HG02763 (cell line): ENCODE measurements around the gene CMTM3.
"Not testable (repeated sequence)": the region's sequence is repeated elsewhere in the genome, so short reads cannot be mapped to it uniquely, and the experiment has no call there.

ENCODE experiments used
- ATAC-seq: cut with Tn5 transposase; IDR thresholded peaks from one replicate; pipeline ENCODE4 v1.9.1; 2021; ENCODE audit warnings: mild to moderate bottlenecking, moderate library complexity; ENCODE audit not compliant: unreplicated experiment

The CMTM3 gene

DNA sequence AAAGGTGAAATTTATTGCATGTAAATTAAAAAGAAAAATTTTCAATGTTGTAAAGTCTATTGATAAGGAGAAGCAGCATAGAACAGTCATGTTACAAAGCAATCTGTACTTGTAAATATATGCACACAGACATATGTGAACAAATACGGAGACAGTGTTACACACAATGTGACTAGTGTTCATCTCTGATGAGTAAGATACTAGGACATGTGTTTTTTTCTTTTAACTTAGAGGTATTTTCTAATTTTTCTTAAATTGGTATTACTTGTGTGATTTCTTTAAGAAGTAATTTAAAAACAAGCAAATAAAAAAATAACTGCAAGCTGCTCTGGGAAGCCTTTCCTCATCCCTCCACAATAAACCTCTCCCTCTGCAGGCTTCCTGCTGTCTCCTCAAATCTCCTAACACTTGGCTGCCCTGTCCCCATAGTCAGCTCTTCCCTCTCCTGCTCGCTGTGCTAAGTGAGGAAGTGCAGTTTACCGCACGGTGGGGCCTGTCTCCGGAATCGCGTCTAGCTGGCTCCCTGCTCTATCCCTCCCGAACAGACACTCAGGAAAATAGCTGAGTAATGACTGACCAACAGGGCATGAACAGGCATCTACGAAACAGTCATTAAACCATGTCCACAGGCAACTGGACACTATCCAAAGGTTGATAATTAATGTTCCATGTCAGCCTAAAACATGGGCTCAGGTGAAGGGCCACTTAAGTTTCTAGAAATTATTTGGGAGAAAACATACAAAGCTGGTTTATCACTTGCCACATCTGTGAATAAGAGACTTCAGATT lies 56.1 kb downstream of the CMTM3 start:
- ATAC-seq: no peak

DNA sequence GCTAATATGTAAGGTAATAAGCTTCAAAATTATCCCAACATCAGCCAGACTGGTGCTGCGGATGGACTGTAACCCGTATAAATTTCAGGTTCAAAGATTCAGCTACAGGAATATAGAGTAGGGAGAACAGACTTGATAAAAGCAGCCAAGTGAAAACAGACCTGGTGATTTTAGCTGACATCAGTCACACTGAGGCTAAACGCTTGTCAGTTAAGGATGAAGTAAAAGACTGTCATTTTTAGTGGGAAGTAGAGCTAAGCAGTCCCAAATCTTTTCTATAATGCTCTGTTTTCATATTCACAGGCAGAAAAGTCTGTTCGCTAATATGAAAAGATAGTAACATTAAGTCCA lies 56.7 kb downstream of the CMTM3 start:
- ATAC-seq: no peak

DNA sequence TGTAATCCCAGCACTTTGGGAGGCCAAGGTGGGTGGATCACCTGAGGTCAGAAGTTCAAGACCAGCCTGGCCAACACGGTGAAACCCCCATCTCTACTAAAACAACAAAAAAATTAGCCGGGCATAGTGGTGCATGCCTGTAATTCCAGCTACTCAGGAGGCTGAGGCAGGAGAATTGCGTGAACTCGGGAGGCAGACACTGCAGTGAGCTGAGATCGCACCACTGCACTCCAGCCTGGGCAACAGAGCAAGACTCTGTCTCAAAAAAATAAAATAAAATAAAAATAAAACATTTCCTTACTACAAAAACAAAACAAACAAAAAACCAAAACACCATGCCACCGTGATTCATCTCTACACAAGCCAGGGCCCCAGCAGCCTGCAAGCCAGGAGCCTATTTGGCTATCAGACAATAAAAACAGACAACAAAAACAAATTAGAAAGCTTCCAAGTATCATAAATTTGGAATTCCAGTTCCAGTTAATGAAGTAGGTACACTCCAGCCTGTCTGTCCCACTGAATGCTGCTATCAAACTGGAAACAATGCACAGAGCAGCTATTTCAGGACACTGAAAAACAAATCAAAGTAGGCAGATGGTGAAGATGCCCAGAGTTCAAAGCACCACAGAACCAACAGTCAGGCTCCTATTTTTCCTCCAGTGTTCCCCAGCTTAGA lies 57.3 kb downstream of the CMTM3 start:
- not testable (repeated sequence) for ATAC-seq

DNA sequence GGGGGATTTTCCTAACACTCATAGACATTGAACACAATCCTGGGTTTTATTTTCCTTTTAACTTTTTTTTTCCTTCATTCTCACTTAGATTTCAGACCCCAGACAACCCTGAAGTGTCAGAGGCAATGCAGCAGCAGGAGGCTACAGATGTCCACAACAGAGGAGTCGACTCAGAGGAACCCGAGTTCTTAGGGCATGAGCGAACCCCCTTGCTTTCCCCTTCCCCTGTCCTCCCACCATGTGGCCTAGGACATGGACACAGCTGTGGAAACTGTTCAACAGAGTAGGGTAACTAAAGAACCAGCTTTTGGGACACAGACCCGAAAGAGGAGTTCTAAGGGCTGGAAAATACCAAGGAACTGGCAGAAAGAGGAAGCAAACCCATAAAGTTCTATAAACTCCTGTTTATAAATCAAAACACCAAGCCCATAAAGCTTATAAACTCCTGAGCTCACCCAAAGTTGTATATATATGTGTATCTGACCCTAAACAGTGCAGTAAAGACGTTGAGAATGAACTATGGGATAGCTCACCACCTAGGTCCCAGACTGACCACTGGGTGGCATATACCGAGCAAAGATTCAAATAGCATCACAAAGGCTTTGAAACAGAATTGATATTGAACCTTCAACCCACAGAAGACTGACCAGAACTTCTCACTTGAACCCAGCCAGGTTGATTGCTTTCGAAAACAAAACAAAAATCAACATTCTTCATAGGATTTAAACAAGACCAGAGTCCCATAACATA lies 58.1 kb downstream of the CMTM3 start:
- no peak for ATAC-seq
